GM18520 (cell line): ENCODE data around the gene CREG2.

Source experiments
- ATAC-seq: cut with Tn5 transposase; IDR thresholded peaks from one replicate; pipeline ENCODE4 v1.9.1; 2021; ENCODE audit not compliant: unreplicated experiment

Gene CREG2, protein sequence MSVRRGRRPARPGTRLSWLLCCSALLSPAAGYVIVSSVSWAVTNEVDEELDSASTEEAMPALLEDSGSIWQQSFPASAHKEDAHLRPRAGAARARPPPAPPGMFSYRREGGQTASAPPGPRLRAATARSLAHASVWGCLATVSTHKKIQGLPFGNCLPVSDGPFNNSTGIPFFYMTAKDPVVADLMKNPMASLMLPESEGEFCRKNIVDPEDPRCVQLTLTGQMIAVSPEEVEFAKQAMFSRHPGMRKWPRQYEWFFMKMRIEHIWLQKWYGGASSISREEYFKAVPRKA

DNA sequence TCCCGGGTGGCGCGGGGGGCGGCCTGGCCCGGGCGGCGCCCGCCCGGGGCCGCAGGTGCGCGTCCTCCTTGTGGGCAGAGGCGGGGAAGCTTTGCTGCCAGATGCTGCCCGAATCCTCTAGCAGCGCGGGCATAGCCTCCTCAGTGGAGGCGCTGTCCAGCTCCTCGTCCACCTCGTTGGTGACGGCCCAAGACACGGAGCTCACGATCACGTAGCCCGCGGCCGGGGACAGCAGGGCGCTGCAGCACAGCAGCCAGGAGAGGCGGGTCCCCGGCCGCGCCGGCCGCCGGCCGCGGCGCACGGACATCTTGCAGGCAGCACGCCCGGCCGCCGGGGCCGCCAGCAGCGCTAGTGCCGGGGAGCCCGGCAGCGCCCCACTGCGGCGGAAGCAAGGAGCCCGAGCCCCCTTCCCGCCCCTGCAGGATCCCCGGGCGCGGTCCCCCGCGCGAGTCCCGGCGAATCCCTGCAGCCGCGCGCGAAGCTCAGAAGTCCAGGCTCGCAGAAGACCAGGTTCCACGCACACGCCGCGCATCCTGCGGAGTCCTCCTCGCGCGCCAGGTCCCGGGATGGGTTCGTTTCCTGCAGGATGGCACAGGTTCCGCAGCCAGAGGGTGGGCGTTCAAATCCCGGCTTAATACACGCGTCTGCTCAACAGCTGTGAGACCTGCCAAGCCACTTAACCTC, at the start of gene CREG2:
Gene CREG2, minus strand, starts transcription at position 353 of the 684 bp plus-strand sequence. Its CDS starts 46 bp downstream, at position 307.
- no peak for ATAC-seq

DNA sequence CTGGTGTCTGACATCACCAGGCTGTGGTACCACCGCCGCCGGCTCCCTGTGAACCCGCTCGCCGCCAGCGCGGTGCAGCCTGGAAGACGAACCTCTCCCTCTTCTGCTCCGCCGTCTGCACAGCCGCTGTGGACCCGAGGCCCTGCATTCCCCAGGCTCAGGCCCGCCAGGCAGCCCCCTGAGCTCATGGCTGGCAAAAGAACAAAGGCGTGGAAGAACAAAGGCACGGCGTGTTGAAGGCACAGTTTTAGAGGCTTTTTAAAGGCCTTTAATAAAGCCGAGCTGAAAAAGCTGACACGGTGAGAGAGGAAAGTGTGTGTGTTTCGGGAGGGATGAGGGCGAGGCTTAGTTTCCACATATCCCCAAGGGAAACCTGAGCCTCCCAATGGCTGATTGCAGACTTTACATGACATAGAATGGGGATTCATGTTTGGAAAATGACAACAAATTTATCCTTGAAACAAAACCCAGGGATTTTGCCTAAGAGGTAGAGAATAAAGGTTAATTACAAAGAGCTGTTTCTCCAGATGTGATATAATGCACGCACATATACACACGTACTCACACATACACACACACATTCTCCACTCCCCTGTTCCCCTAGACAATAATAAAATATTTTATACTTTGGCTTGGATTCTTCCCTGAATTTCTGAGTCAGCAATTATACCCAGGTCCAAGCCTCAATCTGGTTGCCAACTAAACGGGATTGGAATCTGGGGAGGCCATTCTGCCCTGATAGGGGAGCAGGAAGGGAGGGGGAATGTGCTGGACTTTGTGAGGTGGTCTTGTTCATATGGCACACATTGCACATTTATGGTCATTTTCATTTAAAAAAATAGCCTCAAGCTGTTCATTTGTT, 47.9 kb upstream of the CREG2 start:
- no peak for ATAC-seq

DNA sequence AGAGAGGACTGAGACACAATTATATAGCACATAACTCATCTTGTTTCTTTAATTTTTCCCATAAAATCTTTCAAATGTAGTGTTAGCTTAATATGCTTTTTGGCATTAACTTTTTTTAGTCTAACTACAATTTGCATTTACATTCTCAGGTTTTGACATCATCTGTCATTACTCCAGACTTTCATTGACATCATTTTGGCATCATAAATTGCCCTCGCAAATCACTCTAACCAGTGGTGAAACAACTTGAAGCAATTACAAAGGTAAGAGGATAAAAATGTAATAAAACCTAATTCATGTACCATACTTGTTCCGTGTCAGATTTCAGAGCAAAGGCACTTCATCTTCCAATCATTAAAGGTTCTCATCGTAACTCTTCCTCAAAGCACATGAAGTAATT, 46.2 kb upstream of the CREG2 start:
- ATAC-seq: no peak

DNA sequence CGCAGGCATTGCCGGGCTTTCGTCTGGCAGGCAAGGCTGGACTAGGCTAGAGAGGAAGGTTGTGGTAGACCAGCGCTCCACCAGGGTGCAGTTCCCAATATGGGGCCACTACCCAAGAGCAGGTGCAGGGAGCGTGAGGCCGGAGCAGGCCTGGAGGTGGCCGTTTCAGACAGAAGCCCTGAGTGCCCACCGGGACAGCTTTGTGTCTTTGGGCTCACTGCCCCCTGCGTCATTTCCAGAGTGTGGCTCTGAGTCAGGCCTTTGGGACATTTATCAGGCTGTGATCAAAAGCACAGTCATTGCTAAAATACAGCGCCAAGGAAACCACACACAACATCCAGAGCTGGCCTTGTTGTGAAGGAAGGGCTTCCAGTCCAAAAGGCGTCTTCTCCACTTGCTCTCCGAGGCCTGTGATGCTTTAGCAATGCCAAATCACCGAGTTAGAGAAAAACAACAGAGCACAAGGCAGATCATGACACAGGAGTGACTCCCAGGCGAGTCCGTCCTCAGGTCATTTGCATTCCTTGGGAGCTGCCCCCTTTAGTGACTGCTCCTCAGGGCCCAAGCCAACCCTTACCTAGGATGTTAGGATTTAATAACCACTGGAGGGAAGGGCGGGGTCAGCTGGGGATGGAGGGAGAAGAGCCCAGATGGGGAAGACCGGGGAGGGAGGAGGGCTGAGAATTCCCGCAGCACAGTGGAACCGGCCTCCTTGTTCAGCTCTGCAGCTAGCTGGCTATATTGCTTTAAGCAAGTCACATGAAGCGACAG, 45.3 kb upstream of the CREG2 start:
- ATAC-seq: no peak

DNA sequence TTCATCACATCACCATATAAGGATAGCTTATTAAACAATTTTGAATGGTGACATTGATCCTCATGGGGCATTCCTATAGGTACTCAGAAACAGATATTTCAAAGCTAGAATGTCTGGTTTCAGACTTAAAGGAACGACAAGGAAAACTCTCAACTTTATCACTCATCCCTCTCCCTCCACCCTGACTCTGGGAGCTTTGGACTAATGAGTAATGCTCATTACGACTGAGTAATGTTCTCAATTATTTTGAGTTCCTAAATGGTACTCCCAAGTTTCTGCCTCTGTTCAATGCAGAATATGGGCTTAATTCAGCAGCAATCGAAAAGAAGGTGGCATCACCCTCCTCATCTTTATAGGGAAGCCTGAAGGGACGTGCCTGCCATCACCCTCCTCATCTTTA, 44.2 kb upstream of the CREG2 start:
- no peak for ATAC-seq

DNA sequence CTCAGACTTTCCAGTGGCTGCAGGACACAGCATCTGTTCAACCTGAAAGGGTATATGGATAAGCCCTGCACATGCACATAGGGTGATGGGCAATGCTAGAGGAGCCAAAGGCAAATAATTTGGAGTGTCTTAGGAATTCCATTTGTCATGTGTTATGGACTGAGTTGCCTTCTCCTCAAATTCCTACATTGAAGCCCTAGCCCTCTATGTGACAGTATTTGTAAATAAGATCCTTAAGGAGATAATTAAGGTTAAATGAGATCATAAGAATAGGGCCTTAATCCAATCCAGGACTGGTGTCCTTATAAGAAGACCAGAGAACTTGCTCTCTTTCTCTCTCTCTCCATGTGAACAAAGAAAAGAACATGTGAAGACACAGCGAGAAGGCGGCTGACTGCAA, 42.9 kb upstream of the CREG2 start:
- no peak for ATAC-seq

DNA sequence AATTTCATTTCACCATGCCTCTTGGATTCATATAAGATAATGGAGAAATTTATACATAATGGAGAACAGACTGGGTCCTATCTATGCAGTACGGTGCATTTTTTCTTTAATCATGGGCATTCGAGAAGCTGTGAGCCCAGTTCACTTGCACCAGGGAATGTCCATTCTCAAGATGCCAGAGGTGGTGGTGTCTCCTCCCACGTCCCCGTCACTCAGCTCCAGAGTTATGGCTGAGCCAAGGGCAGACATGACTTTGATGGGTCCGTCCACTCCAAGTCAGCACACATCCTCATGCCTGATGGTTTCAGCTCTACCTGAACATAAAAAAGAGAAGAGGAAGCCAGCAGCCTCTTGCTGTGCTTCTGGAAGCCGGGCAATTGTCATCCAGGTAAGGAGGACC, 42.1 kb upstream of the CREG2 start:
- no peak for ATAC-seq

DNA sequence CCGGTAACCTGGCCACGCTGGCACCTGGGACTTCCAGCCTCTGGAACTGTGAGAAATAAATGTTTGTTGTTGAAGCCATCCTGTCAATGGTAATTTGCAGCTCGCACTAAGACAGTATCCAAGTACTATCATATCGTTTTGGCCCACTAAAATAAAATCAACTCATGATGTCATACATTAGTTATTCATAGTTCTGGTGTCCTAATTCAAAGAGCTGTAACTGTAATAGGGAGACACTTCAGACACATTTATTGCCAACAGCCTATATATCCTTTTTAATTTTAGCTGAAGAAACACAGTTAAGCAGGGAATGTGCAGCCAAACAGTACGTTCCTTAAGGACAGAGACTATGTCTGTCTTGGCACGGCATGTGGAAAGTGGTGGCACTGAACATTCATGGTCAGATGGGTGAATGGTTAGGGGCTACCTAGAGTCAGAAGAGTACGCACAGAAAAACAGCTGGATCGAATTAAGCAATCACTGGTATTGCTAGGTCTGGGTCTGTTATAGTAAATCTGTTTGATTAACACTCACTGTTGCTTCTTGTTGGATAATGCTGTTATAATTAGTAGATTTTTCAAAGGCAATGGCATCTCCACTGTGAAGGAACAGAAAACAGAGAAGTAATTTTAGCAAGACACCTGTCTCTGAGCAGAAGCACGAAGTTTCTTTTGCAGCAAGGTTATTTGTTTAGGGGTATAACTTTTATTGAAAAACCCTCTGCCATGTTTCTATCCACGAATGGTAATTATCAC, 41.3 kb upstream of the CREG2 start:
- ATAC-seq: no peak

DNA sequence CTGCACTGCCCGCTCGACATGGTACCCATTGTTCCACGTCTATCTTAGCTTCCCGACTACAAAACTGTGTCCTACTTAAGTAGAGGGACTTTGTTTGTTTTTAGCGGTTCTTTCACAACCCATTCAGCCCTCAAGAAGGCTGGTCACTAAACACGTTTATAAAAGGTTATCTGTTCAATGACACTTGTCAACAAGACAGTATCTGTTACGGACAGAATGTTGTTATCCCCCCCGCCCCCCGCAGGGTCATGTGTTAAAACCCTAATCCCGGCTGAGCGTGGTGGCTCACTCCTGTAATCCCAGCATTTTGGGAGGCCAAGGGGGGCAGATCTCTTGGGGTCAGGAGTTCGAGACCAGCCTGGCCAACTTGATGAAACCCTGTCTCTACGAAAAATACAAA, 40.4 kb upstream of the CREG2 start:
- no peak for ATAC-seq

DNA sequence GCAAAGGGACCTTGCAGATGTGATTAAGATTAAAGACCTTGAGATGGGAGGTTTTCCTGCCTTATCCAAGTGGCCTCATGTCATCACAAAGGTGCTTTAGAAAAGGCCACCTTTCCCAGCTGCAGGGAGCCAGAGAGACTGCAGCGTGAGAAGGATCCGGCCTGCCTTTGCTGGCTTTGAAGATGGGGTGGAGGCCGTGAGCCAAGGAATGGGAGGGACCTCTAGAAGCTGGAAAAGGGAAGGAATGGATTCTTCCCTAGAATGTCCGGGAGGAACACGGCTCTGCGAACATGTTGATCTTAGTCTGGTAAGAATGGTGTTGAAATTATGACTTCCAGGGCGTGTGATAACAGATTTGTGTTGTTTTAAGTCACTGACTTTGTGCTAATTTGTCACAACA, 39.9 kb upstream of the CREG2 start:
- ATAC-seq: no peak

DNA sequence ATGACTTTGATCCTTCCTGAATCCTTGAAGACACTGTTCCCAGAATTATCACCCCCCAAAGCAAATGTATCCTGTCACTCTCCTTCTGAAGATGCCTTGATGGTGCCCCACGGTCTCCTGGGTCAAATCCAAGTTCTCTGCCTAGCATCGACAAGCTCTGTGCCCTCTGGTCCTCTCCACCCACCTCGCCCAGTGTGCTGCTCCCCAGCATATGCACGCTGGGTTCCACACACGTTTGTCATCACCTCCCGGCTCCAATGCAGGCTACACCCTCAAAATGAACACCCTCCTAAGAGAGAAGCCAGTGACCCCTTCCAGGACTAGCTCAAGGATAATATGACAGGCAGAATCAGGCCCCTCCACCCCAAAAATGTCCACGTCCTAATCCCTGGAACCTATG, 39.5 kb upstream of the CREG2 start:
- no peak for ATAC-seq

DNA sequence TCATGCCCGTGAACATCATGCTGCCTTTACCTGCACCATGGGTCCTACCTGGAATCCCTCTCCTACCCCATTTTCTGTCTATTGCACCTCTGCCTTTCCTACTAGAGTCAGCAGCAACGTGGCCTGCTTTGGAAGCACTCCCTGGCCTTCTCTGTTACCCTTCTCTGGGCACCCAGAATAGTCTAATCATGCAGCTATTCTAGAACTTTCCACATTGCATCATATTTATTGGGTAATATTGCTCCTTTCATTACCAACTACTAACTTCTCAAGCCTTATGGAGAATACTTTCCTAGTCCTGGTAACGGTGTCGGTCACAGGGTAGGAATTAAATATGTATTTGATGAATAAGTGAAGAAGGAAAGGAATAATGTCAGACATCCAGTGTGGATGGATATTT, 33.3 kb upstream of the CREG2 start:
- no peak for ATAC-seq

DNA sequence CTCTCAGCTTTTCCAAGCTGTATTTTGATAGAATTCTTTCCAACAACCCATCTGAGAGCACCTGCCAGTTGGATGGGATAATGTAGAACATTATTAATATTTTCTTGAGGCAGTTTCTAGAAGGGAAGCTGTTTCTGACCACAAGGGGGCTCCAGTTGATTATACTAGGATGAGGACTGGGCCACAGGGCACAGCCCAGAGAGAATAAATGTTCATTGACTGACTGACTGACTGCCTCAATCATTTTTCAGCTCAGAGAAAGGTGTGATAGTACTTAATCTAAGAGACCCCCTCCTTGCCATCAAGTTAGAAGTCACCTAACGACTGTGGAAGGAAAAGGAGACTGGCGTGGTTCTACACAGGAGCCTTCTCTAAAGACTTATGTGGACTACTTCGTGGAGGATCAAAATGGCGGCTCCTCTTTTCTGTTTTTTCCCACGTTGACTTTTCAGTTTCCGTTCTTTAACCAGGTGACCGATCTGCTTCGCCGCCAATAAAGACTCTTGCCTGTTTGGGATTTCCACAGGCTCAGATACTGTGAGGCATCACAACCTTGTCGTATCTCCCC, 31.9 kb upstream of the CREG2 start:
- no peak for ATAC-seq

DNA sequence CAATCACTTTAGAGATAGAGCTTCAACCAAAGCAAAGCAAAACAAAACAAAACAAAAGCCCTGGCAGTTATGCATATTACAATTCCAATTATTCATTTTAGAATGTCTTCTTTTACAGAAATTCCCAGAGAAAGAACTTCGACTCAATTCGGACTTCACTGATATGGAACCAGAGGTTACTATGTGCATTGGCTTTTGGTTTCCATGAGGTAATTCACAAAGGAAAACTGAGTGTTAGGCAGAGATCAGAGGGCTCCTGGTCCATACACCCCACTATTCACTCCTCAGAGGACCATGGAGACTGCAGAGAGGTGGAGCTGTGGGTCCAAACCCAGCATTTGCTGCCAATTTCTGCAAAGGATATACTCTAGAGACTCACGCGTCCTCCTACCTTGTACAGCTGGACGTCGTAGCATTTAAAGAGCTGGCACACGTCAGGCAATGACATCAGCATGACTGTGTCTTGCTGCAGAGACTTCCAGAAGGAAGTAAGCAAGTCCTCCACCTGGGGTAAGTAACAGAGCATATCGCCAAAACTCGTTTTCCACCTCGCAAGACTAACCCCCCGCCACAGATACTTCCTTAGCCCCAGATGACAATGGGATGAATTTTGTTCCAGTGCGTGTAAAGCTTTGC, 31.3 kb upstream of the CREG2 start:
- no peak for ATAC-seq

DNA sequence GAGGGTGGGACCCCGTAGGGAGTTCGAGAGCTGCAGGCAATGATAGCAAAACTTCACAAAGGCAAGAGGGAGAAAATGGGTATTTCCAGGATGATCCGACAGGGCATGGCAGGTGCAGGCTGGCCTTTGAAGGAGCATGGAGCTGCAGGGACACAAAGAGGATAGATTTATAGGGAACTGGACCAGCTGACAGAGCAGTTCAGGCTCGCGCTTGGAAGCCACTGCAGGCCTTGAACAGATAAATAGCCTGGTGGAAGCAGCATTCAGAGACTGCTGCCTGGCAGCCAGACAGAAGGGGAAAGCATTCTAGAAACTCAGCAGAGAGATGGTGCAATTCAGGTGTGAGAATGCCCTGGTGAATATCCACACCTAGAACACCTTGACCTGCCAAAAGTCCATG, 29.3 kb upstream of the CREG2 start:
- no peak for ATAC-seq

DNA sequence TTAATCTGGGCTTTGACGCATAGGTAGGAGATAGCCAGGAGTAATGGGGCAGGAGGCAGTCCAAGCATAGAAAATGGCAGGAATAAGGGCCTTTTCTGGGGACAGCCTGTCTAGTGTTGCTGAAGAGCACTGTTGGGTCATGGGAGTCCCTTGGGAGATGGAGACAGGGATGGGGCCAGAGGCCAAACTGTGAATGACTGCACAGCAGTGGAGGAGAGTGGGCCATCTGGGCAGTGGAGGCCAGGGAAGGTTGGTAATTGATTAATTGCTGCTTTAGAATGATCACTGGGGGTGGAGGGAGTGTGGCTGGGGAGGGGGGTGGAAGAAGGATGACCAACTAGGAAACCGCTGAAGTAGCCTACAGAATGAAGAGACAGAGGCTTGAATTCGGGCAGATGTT, 28.6 kb upstream of the CREG2 start:
- no peak for ATAC-seq

DNA sequence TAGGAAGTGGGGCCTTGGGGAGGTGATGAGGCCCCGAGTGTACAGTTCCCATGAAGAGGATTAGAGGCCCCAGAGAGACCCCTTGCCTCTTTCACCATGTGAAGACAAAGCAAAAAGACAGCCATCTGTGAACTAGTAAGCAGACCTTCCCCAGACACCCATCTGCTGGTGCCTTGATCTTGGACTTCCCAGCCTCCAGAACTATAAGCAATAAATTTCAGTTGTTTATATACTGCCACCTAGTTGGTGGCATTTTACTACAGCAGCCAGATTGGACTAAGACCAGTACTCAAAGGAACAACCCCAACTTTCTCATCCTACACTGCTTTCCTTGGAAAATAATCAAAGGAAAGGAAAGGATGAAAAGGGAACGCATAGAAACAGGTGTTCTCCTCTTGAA, 27.9 kb upstream of the CREG2 start:
- ATAC-seq: no peak

DNA sequence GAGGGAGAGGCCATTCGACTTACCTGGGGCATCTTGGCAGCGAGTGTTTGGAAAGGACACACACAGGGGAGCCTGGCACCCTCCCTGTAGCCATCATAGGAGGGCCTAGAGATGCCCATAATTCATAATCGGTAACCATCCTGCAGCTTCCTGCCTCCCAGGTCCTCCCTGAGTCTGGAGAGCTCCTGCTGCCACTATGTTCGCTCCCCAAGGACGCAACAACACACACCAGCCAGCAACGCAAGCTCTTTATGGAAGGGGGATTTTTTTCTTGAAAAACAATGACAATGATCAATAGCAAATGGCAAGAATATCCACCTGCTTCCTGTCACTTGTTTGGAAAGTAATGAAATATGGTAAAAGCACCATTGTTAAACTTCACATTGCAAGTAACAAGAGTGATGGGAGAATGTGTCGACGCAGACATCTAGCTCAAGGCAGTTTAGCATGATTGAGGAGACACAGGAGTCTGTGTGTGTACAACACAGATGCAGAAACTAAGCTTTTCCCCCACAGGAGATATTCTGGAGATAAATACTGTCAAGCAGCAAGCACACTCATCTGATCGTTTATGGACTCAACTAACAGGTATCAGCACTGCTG, 24.9 kb upstream of the CREG2 start:
- ATAC-seq: no peak

DNA sequence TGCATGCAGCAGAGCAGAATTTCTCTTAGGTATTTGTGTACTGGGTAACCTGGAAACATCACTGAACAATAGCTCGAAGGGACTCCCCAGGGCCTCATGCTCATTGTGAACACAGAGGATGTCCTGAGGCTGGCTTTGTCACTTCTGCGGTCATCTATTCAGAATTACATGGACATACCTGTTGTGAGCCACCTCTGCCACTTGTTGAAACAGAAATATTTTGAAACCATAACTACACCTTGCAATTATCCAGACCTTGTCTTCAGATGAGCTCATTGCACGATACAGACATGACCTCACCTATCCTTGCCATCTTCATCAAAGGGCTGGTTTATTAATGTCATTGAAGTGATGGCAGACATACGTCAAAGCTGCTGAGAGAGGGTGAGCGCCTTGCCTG, 23.4 kb upstream of the CREG2 start:
- ATAC-seq: no peak
